Transverse colon (tissue), 4 donors: ENCODE data around the gene MGAT5B. TPM values are rescaled to one million over a fixed set of nuclear protein-coding genes. Genes with fewer than 3 reads are reported as not detected.

Experiments used
- DNase-seq: peaks from one replicate; pipeline ENCODE4 v3.0.0-alpha.2; 2019
- H3K27ac ChIP-seq, 4 donors: fragments of 200-600 bp; sonication (generic); 2 replicates each; pipeline ENCODE4 v1.5.1; 2016 to 2018; ENCODE audit warnings: inconsistent platforms in 4 of 4
- H3K27me3 ChIP-seq: fragments of 200-600 bp; sonication (generic); 2 replicates; pipeline ENCODE4 v1.5.1; 2017; ENCODE audit warnings: inconsistent platforms
- H3K36me3 ChIP-seq, 4 donors: fragments of 200-600 bp; sonication (generic); 2 replicates each; pipeline ENCODE4 v1.5.1; 2017 to 2019; ENCODE audit warnings: inconsistent platforms in 4 of 4
- H3K4me1 ChIP-seq, 4 donors: fragments of 200-600 bp; sonication (generic); 2 replicates each; pipeline ENCODE4 v1.5.1; 2017 to 2020; ENCODE audit warnings: inconsistent platforms in 4 of 4
- H3K4me3 ChIP-seq, 4 donors: fragments of 200-600 bp; sonication (generic); 1 replicate in 1 of 4; 2 replicates in 3 of 4; pipeline versions ENCODE4 v1.5.1 to v1.6.1; 2017 to 2019; ENCODE audit warnings: inconsistent platforms in 4 of 4
- H3K9me3 ChIP-seq, 2 donors: fragments of 200-600 bp; sonication (generic); 2 replicates each; pipeline ENCODE4 v1.5.1; 2017 to 2019; ENCODE audit warnings: inconsistent platforms in 2 of 2
- EP300 ChIP-seq: sonication (generic); formaldehyde crosslinking; IDR thresholded peaks from one replicate; pipeline ENCODE4 v1.6.1; 2017; ENCODE audit warnings: antibody characterized with exemption, low read depth
- POLR2A ChIP-seq: fragments of 450-650 bp; IDR thresholded peaks from one replicate; pipeline ENCODE4 v1.6.1; 2016; ENCODE audit warnings: antibody characterized with exemption, mild to moderate bottlenecking, moderate library complexity
- POLR2AphosphoS5 ChIP-seq, 3 donors: sonication (generic); formaldehyde crosslinking; IDR thresholded peaks; one replicate each; pipeline ENCODE4 v1.6.1; 2016; ENCODE audit warnings: antibody characterized with exemption in 3 of 3
- WGBS, 2 donors: methylation state at CpG; one replicate each; pipeline ENCODE4 v1.1.5; 2018; ENCODE audit warnings: low coverage in 1 of 2; 5-methylcytosine and 5-hydroxymethylcytosine counted together
- in situ Hi-C, 4 donors: fragments of 200-750 bp; cut with MboI; loops; one replicate each; pipeline versions ENCODE4 v1.15.0 to v1.15.1; 2017; ENCODE audit warnings: low sequenced_read_pairs in 3 of 4, low pct_ligation_motif_present in 1 of 4, low pct_unique_long_range_greater_than_20kb in 1 of 4
- intact Hi-C: fragments of 100-400 bp; cut with DNase I; formaldehyde crosslinking; loops from one replicate; pipeline ENCODE4 v1.15.1; 2023; ENCODE audit warnings: low total_unique reads
- total RNA-seq, 4 donors: library from RNA; depleted of rRNA; stranded (reverse); fragments of >200 nt; gene quantifications; one replicate each; pipeline ENCODE4 v1.1.0, GENCODE V29; 2016
- TF ChIP-seq, protein P1 (sequence below), 5 experiments: fragments of 200-600 bp in 3 of 5; fragments of 450-650 bp in 2 of 5; sonication (generic) in 3 of 5; IDR thresholded peaks; 1 replicate in 2 of 5; 2 replicates in 3 of 5; pipeline ENCODE4 v1.5.1; 2016 to 2017; ENCODE audit warnings: antibody characterized with exemption in 5 of 5, inconsistent platforms in 3 of 5, mild to moderate bottlenecking in 2 of 5, moderate library complexity in 1 of 5

Gene MGAT5B
- total RNA-seq, 4 donors from 2014 or later, result not detected

- peaks cover 17% of the 10 kb centered on the region for H3K27me3 ChIP-seq
- H3K9me3 ChIP-seq, result no peaks in the 10 kb centered on the region
- H3K27ac ChIP-seq, result no peak overlapping the region
- TF ChIP-seq, protein P1, sequence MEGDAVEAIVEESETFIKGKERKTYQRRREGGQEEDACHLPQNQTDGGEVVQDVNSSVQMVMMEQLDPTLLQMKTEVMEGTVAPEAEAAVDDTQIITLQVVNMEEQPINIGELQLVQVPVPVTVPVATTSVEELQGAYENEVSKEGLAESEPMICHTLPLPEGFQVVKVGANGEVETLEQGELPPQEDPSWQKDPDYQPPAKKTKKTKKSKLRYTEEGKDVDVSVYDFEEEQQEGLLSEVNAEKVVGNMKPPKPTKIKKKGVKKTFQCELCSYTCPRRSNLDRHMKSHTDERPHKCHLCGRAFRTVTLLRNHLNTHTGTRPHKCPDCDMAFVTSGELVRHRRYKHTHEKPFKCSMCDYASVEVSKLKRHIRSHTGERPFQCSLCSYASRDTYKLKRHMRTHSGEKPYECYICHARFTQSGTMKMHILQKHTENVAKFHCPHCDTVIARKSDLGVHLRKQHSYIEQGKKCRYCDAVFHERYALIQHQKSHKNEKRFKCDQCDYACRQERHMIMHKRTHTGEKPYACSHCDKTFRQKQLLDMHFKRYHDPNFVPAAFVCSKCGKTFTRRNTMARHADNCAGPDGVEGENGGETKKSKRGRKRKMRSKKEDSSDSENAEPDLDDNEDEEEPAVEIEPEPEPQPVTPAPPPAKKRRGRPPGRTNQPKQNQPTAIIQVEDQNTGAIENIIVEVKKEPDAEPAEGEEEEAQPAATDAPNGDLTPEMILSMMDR (IDR thresholded peaks at IDR 0.05), result no peak
- TF ChIP-seq EP300 (no peak), POLR2A (no peak), POLR2AphosphoS5 (IDR thresholded peaks at IDR 0.05) (no peak)
- no peaks in the 10 kb centered on the region for H3K4me1 ChIP-seq
- 79% methylated on average over 11 of the region's 16 CpGs; no CpG with 5 or more reads in 1 of the 2 donors for WGBS, 2 donors
- intact Hi-C loops (no loop called here), in situ Hi-C loops (no loop called here)
- no peak for DNase-seq
- no peak overlapping the region for H3K4me3 ChIP-seq
- H3K36me3 ChIP-seq, result no peaks in the 10 kb centered on the region
Measured at GRCh38 chr17:76944477-76944876, 76.3 kb downstream of the MGAT5B start.

- intact Hi-C loops, result no loop called here
- in situ Hi-C loops, result no loop called here
- TF ChIP-seq, protein P1 (IDR thresholded peaks at IDR 0.05), result no peak
- TF ChIP-seq POLR2AphosphoS5 (IDR thresholded peaks at IDR 0.05) (no peak), POLR2A (no peak), EP300 (no peak)
- 56 to 75% methylated on average over 2 to 18 of the region's 18 CpGs for WGBS, 2 donors
- Histone ChIP-seq H3K9me3 (no peaks in the 10 kb centered on the region), H3K27me3 (peaks cover 19% of the 10 kb centered on the region), H3K4me1 (no peaks in the 10 kb centered on the region), H3K36me3 (no peaks in the 10 kb centered on the region), H3K4me3 (no peak overlapping the region), H3K27ac (no peak overlapping the region)
- no peak for DNase-seq
Measured at GRCh38 chr17:76946111-76946771, 78.0 kb downstream of the MGAT5B start.

- no peak for DNase-seq
- peaks cover 19% of the 10 kb centered on the region for H3K27me3 ChIP-seq
- H3K36me3 ChIP-seq, result no peaks in the 10 kb centered on the region
- WGBS, 2 donors, result 61 to 66% methylated on average over 5 to 10 of the region's 10 CpGs
- no peaks in the 10 kb centered on the region for H3K4me1 ChIP-seq
- no peak for TF ChIP-seq POLR2A
- TF ChIP-seq, protein P1 (IDR thresholded peaks at IDR 0.05), result no peak
- no peak for TF ChIP-seq EP300
- TF ChIP-seq POLR2AphosphoS5 (IDR thresholded peaks at IDR 0.05), result no peak
- intact Hi-C loops (no loop called here), in situ Hi-C loops (no loop called here)
- no peak overlapping the region for H3K4me3 ChIP-seq
- H3K27ac ChIP-seq, result no peak overlapping the region
- H3K9me3 ChIP-seq, result no peaks in the 10 kb centered on the region
Measured at GRCh38 chr17:76946772-76947135, 78.5 kb downstream of the MGAT5B start.

GRCh38 chr17:76947309-76947708 lies 79.1 kb downstream of the MGAT5B start:
- in situ Hi-C loops (no loop called here), intact Hi-C loops (no loop called here)
- 87% methylated on average over 10 of the region's 10 CpGs; no CpG with 5 or more reads in 1 of the 2 donors for WGBS, 2 donors
- Histone ChIP-seq H3K27ac (no peak overlapping the region), H3K4me1 (no peaks in the 10 kb centered on the region), H3K36me3 (no peaks in the 10 kb centered on the region), H3K27me3 (peaks cover 13% of the 10 kb centered on the region), H3K9me3 (no peaks in the 10 kb centered on the region), H3K4me3 (no peak overlapping the region)
- DNase-seq, result no peak
- TF ChIP-seq EP300 (no peak), POLR2A (no peak), POLR2AphosphoS5 (IDR thresholded peaks at IDR 0.05) (no peak)
- TF ChIP-seq, protein P1 (IDR thresholded peaks at IDR 0.05), result no peak
